GM12878 (cell line): Measurements from ENCODE around the gene TGFB1. TPM values are rescaled to one million over a fixed set of nuclear protein-coding genes. Genes with fewer than 3 reads are reported as not detected.

Source experiments
- ATAC-seq: fragments of 200-7000 bp; cut with Tn5 transposase; 3 replicates; pipeline ENCODE4 v1.9.1; 2020; ENCODE audit warnings: mild to moderate bottlenecking, moderate library complexity
- BruUV-seq: library from RNA; stranded (reverse); fragments of 400-500 nt; replicated peaks from 2 replicates; lab custom pipeline; 2021; lab: Mats Ljungman, UMichigan
- CTCF ChIA-PET: fragments of 300-600 bp; sonication (Branson Sonifier 250); formaldehyde crosslinking; extraction: SDS; loops from one replicate; lab custom pipeline; 2021; ENCODE audit warnings: inconsistent platforms; lab: Yijun Ruan, JAX
- POLR2A ChIA-PET: fragments of 350-600 bp; formaldehyde crosslinking; extraction: SDS; loops from one replicate; lab custom pipeline; 2021; ENCODE audit warnings: inconsistent platforms; lab: Charles Lee
- RAD21 ChIA-PET: fragments of 300-600 bp; sonication (Branson Sonifier 250); formaldehyde crosslinking; loops from one replicate; lab custom pipeline; 2023; ENCODE audit warnings: antibody characterized with exemption; ENCODE audit not compliant: unreplicated experiment; lab: Charles Lee
- SMC1A ChIA-PET: fragments of 300-600 bp; sonication (Branson Sonifier 250); formaldehyde crosslinking; loops from one replicate; lab custom pipeline; 2023; ENCODE audit not compliant: unreplicated experiment, uncharacterized antibody; lab: Charles Lee
- DNase-seq: peaks from one replicate; pipeline ENCODE4 v3.0.0-alpha.2; 2011; ENCODE audit warnings: low read depth, low spot score
- FAIRE-seq: peaks from 3 replicates; lab custom pipeline; 2011; peaks lifted over from hg19 to GRCh38; lab: Jason Lieb, UNC
- H2AFZ ChIP-seq: 2 replicates; pipeline ENCODE4 v1.6.0; 2011; ENCODE audit warnings: low read depth, low read length, control low read depth; ENCODE audit not compliant: control insufficient read depth
- H3K27ac ChIP-seq: 2 replicates; pipeline ENCODE4 v1.5.1; 2011; ENCODE audit warnings: control low read depth; ENCODE audit not compliant: control insufficient read depth, insufficient read depth
- H3K27me3 ChIP-seq, 2 experiments: replicated peaks in 1 of 2; 2 replicates each; pipeline versions ENCODE4 v1.6.0 to v1.6.1; 2011; ENCODE audit warnings: low read length in 1 of 2; ENCODE audit not compliant: control insufficient read depth in 2 of 2, insufficient read depth in 2 of 2
- H3K36me3 ChIP-seq, 2 experiments: 2 replicates each; pipeline ENCODE4 v1.5.1; 2011; ENCODE audit warnings: low read length in 1 of 2; ENCODE audit not compliant: control insufficient read depth in 2 of 2, insufficient read depth in 2 of 2
- H3K4me1 ChIP-seq: 2 replicates; pipeline ENCODE4 v1.6.1; 2011; ENCODE audit warnings: mild to moderate bottlenecking, low read length, moderate library complexity, mixed read lengths; ENCODE audit not compliant: control insufficient read depth, insufficient read depth
- H3K4me2 ChIP-seq: 2 replicates; pipeline ENCODE4 v1.6.0; 2011; ENCODE audit warnings: control low read depth; ENCODE audit not compliant: control insufficient read depth, insufficient read depth
- H3K4me3 ChIP-seq: fragments of 200-600 bp; sonication (generic); 2 replicates; pipeline ENCODE4 v1.5.1; 2016
- H3K79me2 ChIP-seq: 2 replicates; pipeline ENCODE4 v1.6.0; 2011; ENCODE audit warnings: low read length; ENCODE audit not compliant: control insufficient read depth, insufficient read depth
- H3K9ac ChIP-seq: 2 replicates; pipeline ENCODE4 v1.8.0; 2011; ENCODE audit warnings: low read length, control low read depth, mixed read lengths; ENCODE audit not compliant: control insufficient read depth, insufficient read depth
- H3K9me3 ChIP-seq: replicated peaks from 3 replicates; pipeline ENCODE4 v1.5.1; 2011; ENCODE audit warnings: mild to moderate bottlenecking, low read length; ENCODE audit not compliant: control insufficient read depth, insufficient read depth
- H4K20me1 ChIP-seq: 2 replicates; pipeline ENCODE4 v1.6.0; 2011; ENCODE audit not compliant: control insufficient read depth, insufficient read depth
- BACH1 ChIP-seq: fragments of 450-650 bp; IDR thresholded peaks from 2 replicates; pipeline ENCODE4 v1.6.1; 2017; ENCODE audit warnings: mild to moderate bottlenecking, borderline replicate concordance
- BHLHE40 ChIP-seq, 2 experiments: fragments of 450-650 bp in 1 of 2; IDR thresholded peaks; 2 replicates each; pipeline ENCODE4 v1.6.1; 2011 to 2017; ENCODE audit warnings: low read depth in 2 of 2, borderline replicate concordance in 1 of 2, improper control_type of control experiment in 1 of 2, low read length in 1 of 2, mild to moderate bottlenecking in 1 of 2
- E4F1 ChIP-seq: fragments of 450-650 bp; IDR thresholded peaks from 2 replicates; pipeline ENCODE4 v1.6.1; 2018; ENCODE audit warnings: borderline replicate concordance, mild to moderate bottlenecking; ENCODE audit not compliant: partially characterized antibody
- GABPA ChIP-seq: IDR thresholded peaks from 2 replicates; pipeline ENCODE4 v1.6.1; 2014; ENCODE audit warnings: antibody characterized with exemption, low read depth, mild to moderate bottlenecking, inconsistent platforms
- HDAC6 ChIP-seq: fragments of 200-600 bp; sonication (generic); IDR thresholded peaks from one replicate; pipeline ENCODE4 v1.8.0; 2017; ENCODE audit warnings: antibody characterized with exemption; ENCODE audit not compliant: unreplicated experiment
- IKZF2 ChIP-seq, 2 experiments: fragments of 450-650 bp; IDR thresholded peaks; 2 replicates each; pipeline ENCODE4 v1.6.1; 2017; ENCODE audit warnings: mild to moderate bottlenecking in 2 of 2, moderate library complexity in 2 of 2
- LARP7 ChIP-seq: fragments of 450-650 bp; IDR thresholded peaks from 2 replicates; pipeline ENCODE4 v1.6.1; 2017; ENCODE audit warnings: mild to moderate bottlenecking
- POLR2AphosphoS5 ChIP-seq: IDR thresholded peaks from 2 replicates; pipeline ENCODE4 v1.6.1; 2011; ENCODE audit warnings: mild to moderate bottlenecking, low read length, inconsistent platforms
- RBBP5 ChIP-seq: fragments of 200-600 bp; sonication (generic); conservative IDR thresholded peaks from 2 replicates; pipeline ENCODE4 v1.6.1; 2016
- RCOR1 ChIP-seq: conservative IDR thresholded peaks from 2 replicates; pipeline ENCODE4 v1.6.1; 2012; ENCODE audit warnings: low read depth, low read length, improper control_type of control experiment
- SMAD1 ChIP-seq: fragments of 450-650 bp; IDR thresholded peaks from 2 replicates; pipeline ENCODE4 v1.6.1; 2018; ENCODE audit warnings: mild to moderate bottlenecking, low read depth; ENCODE audit not compliant: partially characterized antibody
- SMAD5 ChIP-seq: IDR thresholded peaks from 2 replicates; pipeline ENCODE4 v1.6.1; 2016; ENCODE audit warnings: antibody characterized with exemption, low read depth
- SMARCA5 ChIP-seq: fragments of 450-650 bp; IDR thresholded peaks from 2 replicates; pipeline ENCODE4 v1.6.1; 2017; ENCODE audit warnings: mild to moderate bottlenecking
- SRF ChIP-seq, 2 experiments: IDR thresholded peaks; 2 replicates each; pipeline ENCODE4 v1.6.1; 2011; ENCODE audit warnings: low read depth in 2 of 2, low read length in 2 of 2, mild to moderate bottlenecking in 1 of 2, moderate library complexity in 1 of 2
- WGBS: methylation state at CpG from one replicate; pipeline ENCODE4 v1.1.6; 2016; ENCODE audit warnings: low lambda C conversion rate; ENCODE audit not compliant: insufficient replicate concordance, insufficient coverage; ENCODE audit errors: missing lambda C conversion rate; 5-methylcytosine and 5-hydroxymethylcytosine counted together
- in situ Hi-C: fragments of 300-500 bp; cut with MboI; formaldehyde crosslinking; loops from 9 replicates; pipeline ENCODE4 v1.14.3; 2018; ENCODE audit warnings: mixed read lengths
- intact Hi-C: fragments of 100-400 bp; cut with micrococcal nuclease; formaldehyde crosslinking; loops from one replicate; pipeline ENCODE4 v1.14.2; 2022; ENCODE audit not compliant: unreplicated experiment
- polyA plus RNA-seq, 11 experiments: library from polyadenylated mRNA; depleted of rRNA in 4 of 11; unstranded in 6 of 11; stranded (reverse) in 5 of 11; fragments of >200 nt; fragmentation: Nextera tagmentation in 4 of 11; fragmentation: Illumina TruSeq in 1 of 11; extraction: Ambion mirVana in 4 of 11; extraction: Trizol in 1 of 11; gene quantifications; 1 replicate in 1 of 11; 2 replicates in 10 of 11; pipeline versions ENCODE4 v1.2.1 to v1.2.3, GENCODE V29; 2011 to 2016; ENCODE audit warnings: inconsistent platforms in 2 of 11, missing spikeins in 2 of 11, low read depth in 1 of 11
- total RNA-seq, 4 experiments: library from RNA; depleted of rRNA in 3 of 4; stranded (reverse); fragments of >200 nt in 3 of 4; fragmentation: Illumina TruSeq in 1 of 4; extraction: Trizol in 1 of 4; gene quantifications; 2 replicates each; pipeline versions ENCODE4 v1.2.1 to v1.2.3, GENCODE V29; 2013 to 2021
- TF ChIP-seq, protein P1 (sequence below), 3 experiments: IDR thresholded peaks in 2 of 3; conservative IDR thresholded peaks in 1 of 3; 2 replicates each; pipeline ENCODE4 v1.5.1; 2011; ENCODE audit warnings: low read depth in 3 of 3, low read length in 3 of 3, mild to moderate bottlenecking in 3 of 3, control low read depth in 2 of 3, moderate library complexity in 2 of 3, inconsistent platforms in 1 of 3, mixed read lengths in 1 of 3; ENCODE audit not compliant: control insufficient read depth in 2 of 3, insufficient read depth in 1 of 3; ENCODE audit errors: extremely low read depth in 1 of 3
- TF ChIP-seq, protein P2 (sequence below): IDR thresholded peaks from 2 replicates; pipeline ENCODE4 v1.6.1; 2011; ENCODE audit warnings: borderline replicate concordance, low read depth, mild to moderate bottlenecking, moderate library complexity, low read length; ENCODE audit not compliant: insufficient read depth, poor library complexity, severe bottlenecking

Gene TGFB1
- total and polyA plus RNA-seq, 10 of the 15 experiments (the other 5 are each of a cell fraction or from before 2014, with no cell fraction given): 0.23 to 120 (median 10.9) TPM

GRCh38 chr19:41327076-41327575 lies 26.6 kb downstream of the TGFB1 start:
- RAD21 ChIA-PET: interaction anchor here (0.9 to 2.8 kb wide), 11 partner anchors 9 to 123 kb away, joined by 3 to 26 read pairs (median 5); partner anchors contain the start of genes B9D2 and TGFB1
- H3K4me1 ChIP-seq: peaks cover 37% of the 10 kb centered on the region
- WGBS: 3% methylated on average over 13 of the region's 13 CpGs
- POLR2A ChIA-PET: interaction anchor here (0.6 to 1.6 kb wide), 6 partner anchors 24 to 41 kb away, joined by 3 to 5 read pairs (median 4); partner anchors contain the start of genes B9D2 and TGFB1
- H3K9me3 ChIP-seq: no peaks in the 10 kb centered on the region
- H3K9ac ChIP-seq: peak overlapping the region; percentile 75
- H3K27ac ChIP-seq: peak overlapping the region; percentile 93
- no peaks in the 10 kb centered on the region for H3K27me3 ChIP-seq
- FAIRE-seq (no peak), ATAC-seq (peak; percentile 8), DNase-seq (no peak)
- intact Hi-C loops: loop anchor here (2.0 kb wide), 1 partner anchor 24 kb away; no protein-coding TSS in a partner anchor
- no peaks in the 10 kb centered on the region for H4K20me1 ChIP-seq
- H2AFZ ChIP-seq: peak overlapping the region; percentile 49; the same call in 1 of the 2 replicates
- peaks cover 6 to 27% of the 10 kb centered on the region in 2 experiments for H3K36me3 ChIP-seq
- in situ Hi-C loops: no loop called here
- H3K4me3 ChIP-seq: peak overlapping the region; percentile 77
- SMC1A ChIA-PET: interaction anchor here (0.5 to 1.8 kb wide), 13 partner anchors 17 to 528 kb away, joined by 3 to 5 read pairs (median 3); partner anchors contain the start of genes B9D2, CCDC97, DMAC2 and EGLN2
- peak overlapping the region; percentile 93 for H3K4me2 ChIP-seq
- peaks cover 10% of the 10 kb centered on the region for H3K79me2 ChIP-seq
- no TSS peak for BruUV-seq
- CTCF ChIA-PET: interaction anchor here (0.8 to 2.1 kb wide), 10 partner anchors 19 to 236 kb away, joined by 3 to 10 read pairs (median 3); partner anchors contain the start of gene B9D2
- peak; percentile 15 for TF ChIP-seq SMAD1
- no peak for TF ChIP-seq RBBP5
- TF ChIP-seq BHLHE40 (IDR thresholded peaks at IDR 0.05; ENCODE audit: borderline replicate concordance in 1 of 2, low read depth in 2 of 2, low read length in 1 of 2): no peak
- TF ChIP-seq, protein P1, sequence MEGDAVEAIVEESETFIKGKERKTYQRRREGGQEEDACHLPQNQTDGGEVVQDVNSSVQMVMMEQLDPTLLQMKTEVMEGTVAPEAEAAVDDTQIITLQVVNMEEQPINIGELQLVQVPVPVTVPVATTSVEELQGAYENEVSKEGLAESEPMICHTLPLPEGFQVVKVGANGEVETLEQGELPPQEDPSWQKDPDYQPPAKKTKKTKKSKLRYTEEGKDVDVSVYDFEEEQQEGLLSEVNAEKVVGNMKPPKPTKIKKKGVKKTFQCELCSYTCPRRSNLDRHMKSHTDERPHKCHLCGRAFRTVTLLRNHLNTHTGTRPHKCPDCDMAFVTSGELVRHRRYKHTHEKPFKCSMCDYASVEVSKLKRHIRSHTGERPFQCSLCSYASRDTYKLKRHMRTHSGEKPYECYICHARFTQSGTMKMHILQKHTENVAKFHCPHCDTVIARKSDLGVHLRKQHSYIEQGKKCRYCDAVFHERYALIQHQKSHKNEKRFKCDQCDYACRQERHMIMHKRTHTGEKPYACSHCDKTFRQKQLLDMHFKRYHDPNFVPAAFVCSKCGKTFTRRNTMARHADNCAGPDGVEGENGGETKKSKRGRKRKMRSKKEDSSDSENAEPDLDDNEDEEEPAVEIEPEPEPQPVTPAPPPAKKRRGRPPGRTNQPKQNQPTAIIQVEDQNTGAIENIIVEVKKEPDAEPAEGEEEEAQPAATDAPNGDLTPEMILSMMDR (IDR thresholded peaks at IDR 0.05 in 2 of 3, conservative IDR thresholded peaks at IDR 0.05 in 1 of 3; ENCODE audit: control insufficient read depth in 2 of 3, extremely low read depth in 1 of 3, insufficient read depth in 1 of 3, low read depth in 3 of 3, low read length in 3 of 3): no peak
- peak in 1 of 2 experiments; percentile 32; a peak in 1 of 4 replicates for TF ChIP-seq IKZF2 (IDR thresholded peaks at IDR 0.05)
- 0 out of 4 replicates have a peak, but pooled peaks of 1 of the 2 experiments have one; percentile 12 for TF ChIP-seq SRF (IDR thresholded peaks at IDR 0.05; ENCODE audit: low read depth in 2 of 2, low read length in 2 of 2)
- TF ChIP-seq, protein P2, sequence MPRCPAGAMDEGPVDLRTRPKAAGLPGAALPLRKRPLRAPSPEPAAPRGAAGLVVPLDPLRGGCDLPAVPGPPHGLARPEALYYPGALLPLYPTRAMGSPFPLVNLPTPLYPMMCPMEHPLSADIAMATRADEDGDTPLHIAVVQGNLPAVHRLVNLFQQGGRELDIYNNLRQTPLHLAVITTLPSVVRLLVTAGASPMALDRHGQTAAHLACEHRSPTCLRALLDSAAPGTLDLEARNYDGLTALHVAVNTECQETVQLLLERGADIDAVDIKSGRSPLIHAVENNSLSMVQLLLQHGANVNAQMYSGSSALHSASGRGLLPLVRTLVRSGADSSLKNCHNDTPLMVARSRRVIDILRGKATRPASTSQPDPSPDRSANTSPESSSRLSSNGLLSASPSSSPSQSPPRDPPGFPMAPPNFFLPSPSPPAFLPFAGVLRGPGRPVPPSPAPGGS: no peak
- no peak for TF ChIP-seq RCOR1
- no peak for TF ChIP-seq E4F1
- TF ChIP-seq POLR2AphosphoS5: peak; percentile 52
- peak; percentile 20; the same call in 1 of the 2 replicates for TF ChIP-seq SMAD5
- peak; percentile 21; the same call in 1 of the 2 replicates for TF ChIP-seq SMARCA5
- TF ChIP-seq LARP7: 0 out of 2 replicates have a peak, but pooled peaks have one; percentile 12
- TF ChIP-seq HDAC6: no peak
- TF ChIP-seq GABPA: peak; percentile 79; the same call in 1 of the 2 replicates
- no peak; the same call in 1 of the 2 replicates for TF ChIP-seq BACH1
